Hematopoietic multipotent progenitor cell (in vitro differentiated cells): Measurements from ENCODE around the gene PTMA. TPM values are rescaled to one million over a fixed set of nuclear protein-coding genes. Genes with fewer than 3 reads are reported as not detected.
"Not testable (repeated sequence)": the region's sequence is repeated elsewhere in the genome, so short reads cannot be mapped to it uniquely, and the experiment has no call there.

Source experiments
- DNase-seq, 3 donors: peaks; one replicate each; pipeline ENCODE4 v3.0.0-alpha.2; 2011 to 2015; ENCODE audit warnings: low read depth in 2 of 3, low spot score in 2 of 3
- small RNA-seq: library from RNA; depleted of rRNA; stranded (forward); fragments of <200 nt; gene quantifications from one replicate; pipeline ENCODE3, GENCODE V24; 2012
- total RNA-seq: library from RNA; depleted of rRNA; stranded (reverse); fragments of >200 nt; gene quantifications from one replicate; pipeline ENCODE4 v1.2.3, GENCODE V29; 2012

Gene PTMA
- total RNA-seq, 1 donor: 530 TPM

GRCh38 chr2:231748153-231748896 is 40.0 kb downstream of the PTMA start:
- not testable (repeated sequence) for DNase-seq

- DNase-seq: not testable (repeated sequence)
Measured at GRCh38 chr2:231749016-231749415, 40.7 kb downstream of the PTMA start.

- DNase-seq: no peak
Measured at GRCh38 chr2:231751042-231751815, 42.9 kb downstream of the PTMA start.

GRCh38 chr2:231752061-231752460 is 43.7 kb downstream of the PTMA start:
- no peak for DNase-seq

GRCh38 chr2:231761735-231762134 is 53.4 kb downstream of the PTMA start:
- no peak for DNase-seq

Small RNA genes within 50 kb of the gene (small RNA-seq; reads per million reads assigned to genes)
- gene RF00015: not detected

Other genes with a start within 250 kb of the PTMA start
- gene NCL, start 244.0 kb upstream of the PTMA start, total RNA-seq: 158 TPM
- 0.54 TPM for gene NMUR1, start 178.1 kb upstream of the PTMA start, total RNA-seq
- gene TEX44, start 115.7 kb upstream of the PTMA start, total RNA-seq: not detected
- 14.5 TPM for gene PDE6D, start 72.8 kb downstream of the PTMA start, total RNA-seq
- gene COPS7B, start 77.9 kb downstream of the PTMA start, total RNA-seq: 22.6 TPM
- 0.27 TPM for gene NPPC, start 217.9 kb downstream of the PTMA start, total RNA-seq